K562 (cell line): ENCODE data around the gene SIRT5. TPM values are rescaled to one million over a fixed set of nuclear protein-coding genes. Genes with fewer than 3 reads are reported as not detected.
A peak's percentile ranks its signal among the peaks of the same experiment; 100 is the strongest.

ENCODE experiments used
- ATAC-seq: fragments of 200-7000 bp; cut with Tn5 transposase; 3 replicates; pipeline ENCODE4 v1.9.1; 2020; ENCODE audit warnings: moderate library complexity
- BruUV-seq: library from RNA; stranded (reverse); fragments of 400-500 nt; replicated peaks from 2 replicates; lab custom pipeline; 2021; lab: Mats Ljungman, UMichigan
- CTCF ChIA-PET: fragments of 300-600 bp; formaldehyde crosslinking; extraction: SDS; loops from one replicate; lab custom pipeline; 2021; ENCODE audit warnings: low intra/inter-chr PET ratio; lab: Yijun Ruan, JAX
- POLR2A ChIA-PET: fragments of 300-600, 350-650 bp; sonication (Branson Sonifier 250); formaldehyde crosslinking; extraction: SDS; loops from one replicate; lab custom pipeline; 2021; ENCODE audit warnings: antibody characterized with exemption, inconsistent platforms; lab: Yijun Ruan, JAX
- DNase-seq, 4 experiments: peaks; one replicate each; pipeline versions ENCODE4 v3.0.0 to v3.0.0-alpha.2; 2011 to 2018; ENCODE audit warnings: low spot score in 3 of 4, mixed read lengths in 3 of 4; ENCODE audit errors: extremely low read depth in 1 of 4
- FAIRE-seq: peaks from 2 replicates; lab custom pipeline; 2011; peaks lifted over from hg19 to GRCh38; lab: Jason Lieb, UNC
- H2AFZ ChIP-seq: 2 replicates; pipeline ENCODE4 v1.6.0; 2011; ENCODE audit warnings: low read depth, low read length, control low read depth, inconsistent platforms
- H3K27ac ChIP-seq: fragments of 200-600 bp; 3 replicates; pipeline ENCODE4 v1.8.0; 2011; ENCODE audit warnings: low read depth, mild to moderate bottlenecking, control low read depth, inconsistent platforms, low read length, moderate library complexity, mixed read lengths; ENCODE audit errors: extremely low read depth
- H3K27me3 ChIP-seq, 2 experiments: fragments of 300-600 bp in 1 of 2; 2 replicates in 1 of 2; 3 replicates in 1 of 2; pipeline versions ENCODE4 v1.6.0 to v1.8.0; 2011; ENCODE audit warnings: inconsistent platforms in 2 of 2, low read length in 2 of 2, mild to moderate bottlenecking in 1 of 2, mixed read lengths in 1 of 2, moderate library complexity in 1 of 2; ENCODE audit not compliant: control insufficient read depth in 2 of 2, insufficient read depth in 2 of 2
- H3K36me3 ChIP-seq: fragments of 300-600 bp; 3 replicates; pipeline ENCODE4 v1.8.0; 2011; ENCODE audit warnings: mild to moderate bottlenecking, low read length, inconsistent platforms; ENCODE audit not compliant: control insufficient read depth, insufficient read depth
- H3K4me1 ChIP-seq, 2 experiments: fragments of 200-600 bp in 1 of 2; replicated peaks in 1 of 2; 2 replicates in 1 of 2; 3 replicates in 1 of 2; pipeline versions ENCODE4 v1.5.1 to v1.8.0; 2011; ENCODE audit warnings: inconsistent platforms in 2 of 2, low read length in 2 of 2, mild to moderate bottlenecking in 1 of 2, mixed read lengths in 1 of 2, moderate library complexity in 1 of 2; ENCODE audit not compliant: control insufficient read depth in 2 of 2, insufficient read depth in 2 of 2
- H3K4me2 ChIP-seq: 2 replicates; pipeline ENCODE4 v1.6.1; 2011; ENCODE audit warnings: low read length, control low read depth, inconsistent platforms, mixed read lengths; ENCODE audit not compliant: insufficient read depth
- H3K4me3 ChIP-seq: fragments of 200-600 bp; sonication (generic), shearing (Covaris generic); 2 replicates; pipeline ENCODE4 v1.5.1; 2016; ENCODE audit warnings: control low read depth, inconsistent platforms
- H3K79me2 ChIP-seq: fragments of 200-600 bp; 3 replicates; pipeline ENCODE4 v1.8.0; 2011; ENCODE audit warnings: low read length, inconsistent platforms; ENCODE audit not compliant: control insufficient read depth, insufficient read depth
- H3K9ac ChIP-seq, 2 experiments: 2 replicates each; pipeline versions ENCODE4 v1.6.0 to v1.6.1; 2011; ENCODE audit warnings: low read depth in 2 of 2, low read length in 2 of 2, control low read depth in 1 of 2, inconsistent platforms in 1 of 2, mild to moderate bottlenecking in 1 of 2, mixed read lengths in 1 of 2; ENCODE audit not compliant: insufficient read depth in 1 of 2
- H3K9me1 ChIP-seq: one replicate; pipeline ENCODE4 v1.6.0; 2011; ENCODE audit warnings: inconsistent platforms, mild to moderate bottlenecking, low read length, moderate library complexity; ENCODE audit not compliant: control insufficient read depth, insufficient read depth
- H3K9me3 ChIP-seq: replicated peaks from 2 replicates; pipeline ENCODE4 v1.5.1; 2011; ENCODE audit warnings: low read depth, low read length, inconsistent platforms; ENCODE audit not compliant: control insufficient read depth, insufficient read depth
- H4K20me1 ChIP-seq: replicated peaks from 2 replicates; pipeline ENCODE4 v1.6.1; 2011; ENCODE audit warnings: low read length, inconsistent platforms, mixed read lengths; ENCODE audit not compliant: control insufficient read depth, insufficient read depth
- ARID2 ChIP-seq: fragments of 450-650 bp; IDR thresholded peaks from 2 replicates; pipeline ENCODE4 v1.6.1; 2017; ENCODE audit warnings: antibody characterized with exemption, mild to moderate bottlenecking
- BCOR ChIP-seq: fragments of 450-650 bp; IDR thresholded peaks from 2 replicates; pipeline ENCODE4 v1.6.1; 2016
- ERF ChIP-seq: fragments of 450-650 bp; formaldehyde crosslinking; IDR thresholded peaks from 2 replicates; pipeline ENCODE4 v1.4.0; 2020; ENCODE audit warnings: mild to moderate bottlenecking, mixed read lengths
- HNRNPL ChIP-seq: fragments of 200-400 bp; formaldehyde crosslinking; IDR thresholded peaks from 2 replicates; pipeline ENCODE4 v1.6.1; 2017; ENCODE audit warnings: low read depth, mild to moderate bottlenecking, low read length
- NR2C2 ChIP-seq, 2 experiments: fragments of 200-800 bp in 1 of 2; sonication (Bioruptor generic) in 1 of 2; sonication (generic) in 1 of 2; formaldehyde crosslinking in 1 of 2; IDR thresholded peaks; 2 replicates each; pipeline versions ENCODE4 v1.6.1 to v1.8.0; 2016 to 2022; ENCODE audit warnings: mild to moderate bottlenecking in 1 of 2, missing compliant biosample characterization in 1 of 2, missing genetic modification characterization in 1 of 2, missing genetic modification reagents in 1 of 2
- PPARD ChIP-seq: fragments of 250-450 bp; sonication (Bioruptor Pico); IDR thresholded peaks from 2 replicates; pipeline ENCODE4 v1.8.0; 2022; ENCODE audit warnings: inconsistent platforms, mild to moderate bottlenecking, moderate library complexity
- RNF2 ChIP-seq: sonication (generic); IDR thresholded peaks from 2 replicates; pipeline ENCODE4 v1.6.1; 2016
- TEAD1 ChIP-seq, 2 experiments: fragments of 450-650 bp in 1 of 2; sonication (generic) in 1 of 2; formaldehyde crosslinking; IDR thresholded peaks; 2 replicates each; pipeline versions ENCODE4 v1.4.0 to v1.8.0; 2020 to 2022; ENCODE audit warnings: mild to moderate bottlenecking in 2 of 2, missing genetic modification reagents in 1 of 2
- ZBTB7A ChIP-seq: IDR thresholded peaks from 2 replicates; pipeline ENCODE4 v1.6.1; 2011; ENCODE audit warnings: low read depth, mild to moderate bottlenecking, low read length, moderate library complexity, borderline replicate concordance; ENCODE audit not compliant: control insufficient read depth
- ZNF24 ChIP-seq: fragments of 450-650 bp; IDR thresholded peaks from 2 replicates; pipeline ENCODE4 v1.6.1; 2016
- ZNF347 ChIP-seq: fragments of 450-650 bp; formaldehyde crosslinking; IDR thresholded peaks from 2 replicates; pipeline ENCODE4 v1.4.0; 2020; ENCODE audit warnings: low read depth, mild to moderate bottlenecking, moderate library complexity
- ZNF830 ChIP-seq: fragments of 250-450 bp; sonication (Bioruptor Pico); IDR thresholded peaks from 2 replicates; pipeline ENCODE4 v1.5.0; 2021; ENCODE audit warnings: mild to moderate bottlenecking
- WGBS: fragments of 100-300 bp; shearing (Covaris generic); methylation state at CpG from one replicate; pipeline ENCODE4 v1.1.6; 2016; ENCODE audit warnings: low coverage, mixed read lengths; ENCODE audit not compliant: insufficient coverage; ENCODE audit errors: missing lambda C conversion rate; 5-methylcytosine and 5-hydroxymethylcytosine counted together
- in situ Hi-C: fragments of 300-500 bp; cut with MboI; formaldehyde crosslinking; loops from 4 replicates; pipeline ENCODE4 v1.15.0; 2018; ENCODE audit warnings: inconsistent platforms, mixed read lengths
- intact Hi-C: fragments of 100-400 bp; cut with micrococcal nuclease; formaldehyde crosslinking; loops from 2 replicates; pipeline ENCODE4 v1.14.2; 2022
- polyA plus RNA-seq, 8 experiments: library from polyadenylated mRNA; depleted of rRNA in 4 of 8; stranded (reverse) in 5 of 8; unstranded in 3 of 8; fragments of >200 nt; fragmentation: Nextera tagmentation in 2 of 8; fragmentation: Illumina TruSeq in 1 of 8; extraction: Ambion mirVana in 2 of 8; extraction: Trizol in 1 of 8; gene quantifications; 2 replicates each; pipeline versions ENCODE4 v1.2.1 to v1.2.3, GENCODE V29; 2011 to 2014; ENCODE audit warnings: inconsistent platforms in 1 of 8, missing spikeins in 1 of 8
- total RNA-seq, 7 experiments: library from RNA; depleted of rRNA in 6 of 7; stranded (reverse); fragments of >200 nt in 6 of 7; fragmentation: Illumina TruSeq in 2 of 7; extraction: Trizol in 2 of 7; gene quantifications; 2 replicates each; pipeline versions ENCODE4 v1.2.1 to v1.2.3, GENCODE V29; 2011 to 2021; ENCODE audit warnings: low replicate concordance in 1 of 7
- TF ChIP-seq, protein P1 (sequence below), 2 experiments: IDR thresholded peaks; 2 replicates each; pipeline ENCODE4 v1.6.1; 2012; ENCODE audit warnings: improper control_type of control experiment in 2 of 2, low read depth in 2 of 2, low read length in 2 of 2, borderline replicate concordance in 1 of 2
- TF ChIP-seq, protein P2 (sequence below): sonication (generic); formaldehyde crosslinking; IDR thresholded peaks from 2 replicates; pipeline ENCODE4 v1.8.1; 2023; ENCODE audit warnings: mild to moderate bottlenecking, missing genetic modification reagents
- TF ChIP-seq, protein P3 (sequence below): fragments of 450-650 bp; formaldehyde crosslinking; IDR thresholded peaks from 2 replicates; pipeline ENCODE4 v1.4.0; 2020; ENCODE audit warnings: mild to moderate bottlenecking, moderate library complexity
- TF ChIP-seq, protein P4 (sequence below): sonication (generic); formaldehyde crosslinking; IDR thresholded peaks from 2 replicates; pipeline ENCODE4 v1.8.1; 2023; ENCODE audit warnings: mild to moderate bottlenecking, missing genetic modification reagents, moderate library complexity

The SIRT5 gene
- total and polyA plus RNA-seq, 9 of the 15 experiments (the other 6 are each of a cell fraction or from before 2014, with no cell fraction given): 2.1 to 15.7 (median 11.4) TPM

DNA sequence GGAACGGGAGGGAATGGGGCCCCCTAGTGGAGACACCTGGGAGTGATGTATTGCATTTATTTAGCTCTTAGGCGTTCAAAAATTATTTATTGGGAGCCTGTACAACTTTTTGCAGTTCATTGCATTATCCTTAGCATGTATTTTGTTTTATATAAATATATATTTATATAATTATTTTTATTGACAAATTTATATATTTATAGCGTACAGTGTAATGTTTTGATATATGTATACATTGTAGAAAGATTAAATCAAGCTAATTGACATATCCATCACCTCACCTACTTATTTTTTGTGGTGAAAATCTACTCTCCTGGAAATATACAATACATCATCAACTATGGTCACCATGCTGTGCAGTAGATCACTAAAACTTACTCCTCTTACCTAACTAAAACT, 975 bp downstream of the SIRT5 start:
- Histone ChIP-seq H3K4me3 (peak overlapping the region; percentile 56), H3K9me3 (peaks cover 4% of the 10 kb centered on the region), H3K4me1 (peaks cover 17 to 20% of the 10 kb centered on the region in 2 experiments), H3K27me3 (no peaks in the 10 kb centered on the region), H2AFZ (peak overlapping the region; percentile 97), H3K79me2 (peaks cover 19% of the 10 kb centered on the region), H3K4me2 (peak overlapping the region; percentile 90), H4K20me1 (no peaks in the 10 kb centered on the region), H3K9ac (peak overlapping the region in 1 of 2 experiments; percentile 83; a peak in 2 of 4 replicates), H3K36me3 (no peaks in the 10 kb centered on the region), H3K9me1 (no peaks in the 10 kb centered on the region), H3K27ac (peak overlapping the region; percentile 87; the same call in 2 of the 3 replicates)
- ChIA-PET CTCF (interaction anchor here (1.1 kb wide), 1 partner anchor 49 kb away, joined by 3 read pairs; no protein-coding TSS in a partner anchor), POLR2A (interaction anchor here (0.6 to 1.9 kb wide), 11 partner anchors 9 to 348 kb away, joined by 3 to 16 read pairs (median 4); partner anchors contain the start of gene NOL7)
- WGBS: 28% methylated on average over 3 of the region's 3 CpGs
- intact Hi-C loops (loop anchor here (2.0 to 10.0 kb wide), 6 partner anchors 39 to 499 kb away; partner anchors contain the start of genes GFOD1 and NOL7), in situ Hi-C loops (no loop called here)
- ATAC-seq: no peak
- no peak for FAIRE-seq
- no peak for DNase-seq
- no TSS peak for BruUV-seq
- TF ChIP-seq ARID2 (no peak), BCOR (no peak), PPARD (CRISPR knock-in tag) (no peak), ERF (CRISPR knock-in tag) (no peak), HNRNPL (no peak), ZNF830 (CRISPR knock-in tag) (no peak), ZBTB7A (no peak), TEAD1 (CRISPR knock-in tag; IDR thresholded peaks at IDR 0.05) (0 out of 4 replicates have a peak, but pooled peaks of 1 of the 2 experiments have one; percentile 47), NR2C2 (CRISPR knock-in tag; IDR thresholded peaks at IDR 0.05) (no peak), NR2C2 (tag; IDR thresholded peaks at IDR 0.05) (peak; percentile 8; the same call in 1 of the 2 replicates), RNF2 (no peak), ZNF347 (no peak), ZNF24 (no peak)
- TF ChIP-seq, protein P1, sequence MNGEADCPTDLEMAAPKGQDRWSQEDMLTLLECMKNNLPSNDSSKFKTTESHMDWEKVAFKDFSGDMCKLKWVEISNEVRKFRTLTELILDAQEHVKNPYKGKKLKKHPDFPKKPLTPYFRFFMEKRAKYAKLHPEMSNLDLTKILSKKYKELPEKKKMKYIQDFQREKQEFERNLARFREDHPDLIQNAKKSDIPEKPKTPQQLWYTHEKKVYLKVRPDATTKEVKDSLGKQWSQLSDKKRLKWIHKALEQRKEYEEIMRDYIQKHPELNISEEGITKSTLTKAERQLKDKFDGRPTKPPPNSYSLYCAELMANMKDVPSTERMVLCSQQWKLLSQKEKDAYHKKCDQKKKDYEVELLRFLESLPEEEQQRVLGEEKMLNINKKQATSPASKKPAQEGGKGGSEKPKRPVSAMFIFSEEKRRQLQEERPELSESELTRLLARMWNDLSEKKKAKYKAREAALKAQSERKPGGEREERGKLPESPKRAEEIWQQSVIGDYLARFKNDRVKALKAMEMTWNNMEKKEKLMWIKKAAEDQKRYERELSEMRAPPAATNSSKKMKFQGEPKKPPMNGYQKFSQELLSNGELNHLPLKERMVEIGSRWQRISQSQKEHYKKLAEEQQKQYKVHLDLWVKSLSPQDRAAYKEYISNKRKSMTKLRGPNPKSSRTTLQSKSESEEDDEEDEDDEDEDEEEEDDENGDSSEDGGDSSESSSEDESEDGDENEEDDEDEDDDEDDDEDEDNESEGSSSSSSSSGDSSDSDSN (IDR thresholded peaks at IDR 0.05; ENCODE audit: borderline replicate concordance in 1 of 2, low read depth in 2 of 2, low read length in 2 of 2): no peak
- TF ChIP-seq, protein P2, sequence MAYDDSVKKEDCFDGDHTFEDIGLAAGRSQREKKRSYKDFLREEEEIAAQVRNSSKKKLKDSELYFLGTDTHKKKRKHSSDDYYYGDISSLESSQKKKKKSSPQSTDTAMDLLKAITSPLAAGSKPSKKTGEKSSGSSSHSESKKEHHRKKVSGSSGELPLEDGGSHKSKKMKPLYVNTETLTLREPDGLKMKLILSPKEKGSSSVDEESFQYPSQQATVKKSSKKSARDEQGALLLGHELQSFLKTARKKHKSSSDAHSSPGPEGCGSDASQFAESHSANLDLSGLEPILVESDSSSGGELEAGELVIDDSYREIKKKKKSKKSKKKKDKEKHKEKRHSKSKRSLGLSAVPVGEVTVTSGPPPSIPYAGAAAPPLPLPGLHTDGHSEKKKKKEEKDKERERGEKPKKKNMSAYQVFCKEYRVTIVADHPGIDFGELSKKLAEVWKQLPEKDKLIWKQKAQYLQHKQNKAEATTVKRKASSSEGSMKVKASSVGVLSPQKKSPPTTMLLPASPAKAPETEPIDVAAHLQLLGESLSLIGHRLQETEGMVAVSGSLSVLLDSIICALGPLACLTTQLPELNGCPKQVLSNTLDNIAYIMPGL (CRISPR knock-in tag): no peak
- TF ChIP-seq, protein P3, sequence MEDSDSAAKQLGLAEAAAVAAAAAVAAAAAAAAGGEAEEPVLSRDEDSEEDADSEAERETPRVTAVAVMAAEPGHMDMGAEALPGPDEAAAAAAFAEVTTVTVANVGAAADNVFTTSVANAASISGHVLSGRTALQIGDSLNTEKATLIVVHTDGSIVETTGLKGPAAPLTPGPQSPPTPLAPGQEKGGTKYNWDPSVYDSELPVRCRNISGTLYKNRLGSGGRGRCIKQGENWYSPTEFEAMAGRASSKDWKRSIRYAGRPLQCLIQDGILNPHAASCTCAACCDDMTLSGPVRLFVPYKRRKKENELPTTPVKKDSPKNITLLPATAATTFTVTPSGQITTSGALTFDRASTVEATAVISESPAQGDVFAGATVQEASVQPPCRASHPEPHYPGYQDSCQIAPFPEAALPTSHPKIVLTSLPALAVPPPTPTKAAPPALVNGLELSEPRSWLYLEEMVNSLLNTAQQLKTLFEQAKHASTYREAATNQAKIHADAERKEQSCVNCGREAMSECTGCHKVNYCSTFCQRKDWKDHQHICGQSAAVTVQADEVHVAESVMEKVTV (CRISPR knock-in tag): peak; percentile 55
- TF ChIP-seq, protein P4, sequence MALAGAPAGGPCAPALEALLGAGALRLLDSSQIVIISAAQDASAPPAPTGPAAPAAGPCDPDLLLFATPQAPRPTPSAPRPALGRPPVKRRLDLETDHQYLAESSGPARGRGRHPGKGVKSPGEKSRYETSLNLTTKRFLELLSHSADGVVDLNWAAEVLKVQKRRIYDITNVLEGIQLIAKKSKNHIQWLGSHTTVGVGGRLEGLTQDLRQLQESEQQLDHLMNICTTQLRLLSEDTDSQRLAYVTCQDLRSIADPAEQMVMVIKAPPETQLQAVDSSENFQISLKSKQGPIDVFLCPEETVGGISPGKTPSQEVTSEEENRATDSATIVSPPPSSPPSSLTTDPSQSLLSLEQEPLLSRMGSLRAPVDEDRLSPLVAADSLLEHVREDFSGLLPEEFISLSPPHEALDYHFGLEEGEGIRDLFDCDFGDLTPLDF (CRISPR knock-in tag): no peak
